Stimulated activated naive CD4-positive, alpha-beta T cell treated with Interleukin-2 at 50 U/mL for 16 hours (primary cell): Measurements from ENCODE around the gene IGSF22.
A peak's percentile ranks its signal among the peaks of the same experiment; 100 is the strongest.

Experiments used
- DNase-seq: peaks from one replicate; lab custom pipeline; 2025; lab: John Stamatoyannopoulos, UW

The IGSF22 gene

DNA sequence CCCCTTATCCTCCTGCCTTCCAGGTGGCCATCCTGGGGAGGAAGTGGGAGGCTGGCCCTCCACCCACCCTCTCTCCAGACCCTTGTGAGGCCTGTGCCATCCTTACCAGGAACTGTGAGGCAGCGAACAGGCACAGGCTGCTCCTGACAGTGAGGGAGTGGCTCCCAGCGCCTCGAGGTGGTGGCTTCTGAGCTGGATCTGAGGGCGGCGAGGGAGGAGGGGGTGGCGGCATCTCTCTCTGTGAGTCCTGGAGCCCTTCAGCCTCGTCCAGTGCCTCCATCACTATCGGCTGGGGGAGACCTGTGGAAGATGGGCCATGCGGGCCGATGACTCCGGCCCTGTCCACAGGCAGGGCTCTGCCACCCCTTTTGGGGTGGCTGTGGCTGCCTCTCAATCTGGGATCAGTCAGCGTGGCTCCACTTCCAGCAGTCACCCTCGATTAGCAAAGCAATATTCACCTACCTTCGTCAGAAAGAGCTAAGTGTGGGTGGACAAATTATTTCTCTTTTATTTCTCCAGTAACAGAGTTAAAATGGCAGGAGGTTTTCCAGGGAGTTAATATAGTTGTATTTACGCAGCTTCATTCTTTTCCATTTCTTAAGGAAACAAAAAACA is 18.0 kb upstream of the IGSF22 start:
- no peak for DNase-seq

DNA sequence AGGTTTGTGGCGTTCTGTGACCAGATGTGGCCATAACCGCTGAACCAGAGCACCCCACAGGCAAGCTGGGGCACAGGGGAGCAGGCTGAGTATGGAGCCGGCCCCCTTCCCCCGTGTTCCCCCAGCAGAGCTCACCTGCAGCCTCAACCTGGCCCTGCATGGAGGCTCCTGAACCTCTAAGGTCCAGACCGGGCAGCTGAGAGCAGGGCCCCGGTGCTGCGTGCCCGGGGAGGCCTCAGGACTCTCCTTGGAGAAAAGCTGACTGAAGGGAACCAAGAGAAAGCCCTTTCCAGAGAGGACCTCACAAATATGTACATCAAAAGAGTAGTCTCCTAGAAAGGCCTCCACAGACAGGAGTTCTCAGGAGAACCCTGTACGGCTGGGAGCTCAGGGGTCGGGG is 17.4 kb upstream of the IGSF22 start:
- no peak for DNase-seq

DNA sequence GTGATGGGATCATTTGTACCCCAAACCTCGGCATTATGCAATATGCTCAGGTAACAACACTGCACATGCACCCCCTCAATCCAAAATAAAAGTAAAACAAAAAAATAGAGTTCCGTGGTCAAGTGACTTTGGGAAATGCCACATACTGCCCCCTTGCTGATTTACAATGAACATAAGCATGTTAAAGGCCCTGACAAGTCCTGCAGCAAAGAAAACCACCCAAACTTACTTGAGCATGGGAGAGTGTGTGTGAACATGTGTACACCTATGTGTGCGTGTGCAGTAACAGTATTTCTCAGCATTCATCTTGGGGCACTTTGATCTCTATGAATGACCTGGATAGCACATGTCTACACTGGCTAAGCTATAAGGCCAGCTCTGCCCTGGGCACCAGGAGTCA is 15.8 kb upstream of the IGSF22 start:
- DNase-seq: no peak

DNA sequence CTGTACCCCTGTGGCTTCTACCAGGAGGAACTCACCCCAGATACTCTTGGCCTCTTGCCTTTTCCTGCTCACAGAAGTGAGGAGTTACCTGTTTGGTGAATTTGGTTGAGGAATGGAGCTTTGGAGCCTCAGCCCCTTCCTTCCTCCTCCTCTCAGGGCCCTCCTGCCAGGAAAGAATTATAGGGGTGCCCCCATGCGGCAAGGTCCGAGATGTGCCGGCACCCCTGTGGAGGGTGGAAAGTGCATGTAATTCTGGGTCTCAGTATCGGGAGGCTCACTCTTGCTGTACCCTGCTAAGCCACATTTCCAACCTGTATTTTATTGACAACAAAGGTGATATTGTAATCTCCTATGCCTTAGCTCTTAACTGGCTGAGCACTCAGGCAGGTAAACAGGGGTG is 13.7 kb upstream of the IGSF22 start:
- DNase-seq: no peak

DNA sequence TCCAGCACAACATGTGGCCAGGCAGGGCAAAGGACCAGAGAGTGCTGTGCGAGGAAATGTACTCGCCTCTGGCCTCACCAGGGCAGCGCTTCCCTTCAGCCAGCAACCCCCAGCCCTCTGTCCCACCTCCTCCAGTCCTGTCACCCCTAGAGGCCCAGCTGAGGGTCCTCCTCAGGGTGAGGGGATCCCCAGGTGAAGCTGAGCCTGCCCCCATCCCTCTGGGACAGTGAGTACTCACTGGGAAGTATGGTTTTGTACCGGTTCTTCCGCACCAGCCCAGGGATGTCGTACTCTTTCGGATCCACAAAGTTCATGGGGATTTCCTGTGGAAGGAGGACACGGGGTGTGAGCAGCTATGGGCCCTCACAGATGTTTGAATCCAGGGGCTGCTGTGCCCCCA is 11.7 kb upstream of the IGSF22 start:
- no peak for DNase-seq

DNA sequence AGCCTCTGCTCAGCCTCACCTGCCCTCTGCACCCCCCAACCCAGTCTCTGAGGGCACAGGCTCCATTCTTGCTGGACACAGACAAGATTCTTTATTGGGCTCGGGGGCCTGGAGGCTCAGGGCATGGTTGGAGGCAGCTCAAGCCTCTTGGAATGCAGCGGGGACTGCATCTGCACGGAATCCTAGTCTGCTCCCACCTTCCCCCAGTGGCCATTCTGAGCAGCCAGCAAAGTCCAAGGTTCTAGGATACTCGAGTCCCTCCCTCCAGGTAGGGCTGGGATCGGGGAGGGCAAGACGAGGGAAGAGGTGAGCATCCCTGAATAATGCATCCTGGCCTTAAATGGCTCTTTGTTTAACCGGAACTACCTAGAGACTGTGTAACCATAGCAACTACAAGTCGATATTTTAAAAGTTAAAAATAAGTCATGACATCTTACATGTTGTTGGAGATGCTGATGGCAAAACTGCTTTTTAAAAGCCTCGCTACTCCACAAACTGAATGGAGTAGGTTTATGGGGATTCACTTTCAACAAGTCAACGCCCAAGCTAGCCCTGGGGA is 10.7 kb upstream of the IGSF22 start:
- no peak for DNase-seq

DNA sequence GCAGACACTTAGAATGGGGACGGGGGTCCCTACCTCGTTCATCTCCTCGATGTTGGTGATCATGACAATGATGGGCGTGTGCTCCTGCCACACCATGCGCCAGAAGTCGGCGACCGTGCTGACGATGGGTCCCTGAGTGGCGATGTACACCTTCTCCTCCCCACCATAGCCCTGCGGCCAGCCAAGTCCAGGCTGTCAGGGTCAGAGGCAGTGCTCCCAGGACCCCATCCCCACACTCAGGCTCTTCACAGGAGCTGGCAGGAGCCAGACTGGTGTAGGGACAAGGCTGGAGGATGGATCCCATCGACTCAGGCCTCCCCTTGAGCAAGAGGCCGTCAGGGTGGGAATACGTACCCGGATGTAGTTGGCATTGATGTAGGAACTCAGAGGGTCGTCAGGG is 7.2 kb upstream of the IGSF22 start:
- DNase-seq: no peak

DNA sequence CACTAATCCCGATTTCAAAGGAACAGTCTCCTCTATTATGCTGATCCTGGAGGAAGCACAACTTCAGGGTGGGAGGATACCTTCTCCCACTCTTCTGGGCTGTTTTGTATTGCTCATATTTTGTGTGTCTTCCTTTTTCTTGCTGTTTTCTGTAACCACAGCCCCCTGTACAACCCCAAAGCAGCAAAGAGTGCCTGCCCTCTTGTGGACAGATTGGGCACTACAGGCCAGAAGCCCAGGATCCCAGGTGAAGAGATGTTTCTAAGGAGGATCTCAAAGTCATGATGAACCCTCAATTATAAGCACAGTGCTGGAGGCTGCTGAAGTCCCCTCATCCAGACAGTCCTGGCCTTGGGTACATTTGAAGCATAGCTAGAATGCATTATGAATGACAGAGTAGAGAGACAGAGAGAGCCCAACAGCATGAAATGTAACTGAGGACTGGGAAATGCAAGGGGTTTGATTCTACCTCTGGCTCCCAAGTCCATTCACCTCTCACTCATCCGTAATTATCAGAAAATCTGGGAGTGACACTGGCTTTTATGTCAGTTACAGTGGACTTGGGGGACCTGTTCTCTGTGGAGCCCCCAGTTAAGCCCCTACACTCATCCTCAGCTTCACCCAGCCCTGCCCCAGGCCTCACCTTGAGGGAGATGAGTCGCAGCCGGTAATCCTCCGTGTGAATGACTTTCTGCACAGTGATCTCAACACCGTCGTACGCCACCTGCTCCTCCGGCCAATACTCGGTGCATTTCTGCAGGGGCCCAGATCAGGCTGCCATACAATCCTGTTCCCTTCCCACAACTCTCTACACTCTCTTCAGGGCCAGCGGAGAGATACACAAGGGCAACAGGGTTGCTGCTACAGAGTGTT is 6.2 kb upstream of the IGSF22 start:
- DNase-seq: peak; percentile 55

DNA sequence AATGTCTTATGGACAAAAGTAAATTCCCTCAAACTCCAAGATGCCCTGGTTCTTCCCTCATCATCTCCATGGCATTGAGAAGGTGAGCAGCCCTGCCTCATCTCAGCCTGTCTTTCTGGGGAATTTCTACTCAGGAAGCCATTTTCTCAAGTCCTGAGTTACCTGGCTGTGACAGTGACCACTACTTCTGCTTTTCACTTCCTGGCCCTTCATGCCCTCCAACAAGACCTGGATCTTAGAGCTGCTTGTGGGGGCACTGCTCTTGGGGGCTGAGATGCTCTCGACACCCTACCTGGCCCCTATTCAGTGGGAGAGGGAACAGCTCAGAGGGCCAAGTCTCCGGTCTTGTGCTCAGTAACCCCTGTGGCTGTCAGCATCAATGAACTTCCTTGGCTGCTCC is 5.5 kb upstream of the IGSF22 start:
- no peak for DNase-seq

DNA sequence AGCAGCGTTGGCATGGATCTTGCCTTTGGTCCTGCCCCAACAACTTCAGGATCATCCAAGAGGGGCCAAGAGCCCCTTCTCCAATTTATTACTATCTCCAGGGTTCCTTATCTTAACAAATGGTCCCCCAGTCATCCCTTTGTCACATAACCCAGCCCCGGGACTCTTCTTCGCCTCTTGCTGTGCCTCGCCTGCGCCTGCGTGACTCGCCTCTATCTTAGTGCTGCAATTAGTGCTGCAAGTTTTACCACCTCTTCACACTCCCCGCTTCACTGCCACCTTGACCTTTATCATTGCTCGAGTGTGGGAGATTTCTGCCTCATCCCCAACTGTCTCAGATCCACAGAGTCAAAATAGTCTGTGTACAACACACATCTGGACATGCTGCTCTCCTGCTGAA is 4.0 kb upstream of the IGSF22 start:
- DNase-seq: no peak

DNA sequence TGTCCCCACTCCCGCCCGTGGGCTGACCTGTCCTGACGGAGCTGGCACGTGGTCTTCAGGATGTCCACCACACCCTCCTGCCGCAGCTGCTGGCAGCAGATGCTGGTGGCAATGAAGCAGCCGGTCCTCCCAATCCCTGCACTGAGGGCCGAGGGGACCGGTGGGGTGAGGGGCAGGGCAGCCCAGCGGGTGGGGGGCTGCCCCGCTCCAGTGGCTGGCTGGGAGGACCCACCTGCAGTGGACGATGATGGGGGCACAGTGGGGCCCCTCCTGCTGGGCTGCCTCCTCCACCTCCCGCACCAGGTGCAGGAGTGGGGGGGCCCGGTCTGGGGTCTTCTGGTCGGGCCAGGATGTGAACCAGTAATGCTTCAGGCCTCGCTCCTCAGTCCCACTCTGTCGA is 3.4 kb upstream of the IGSF22 start:
- no peak for DNase-seq

DNA sequence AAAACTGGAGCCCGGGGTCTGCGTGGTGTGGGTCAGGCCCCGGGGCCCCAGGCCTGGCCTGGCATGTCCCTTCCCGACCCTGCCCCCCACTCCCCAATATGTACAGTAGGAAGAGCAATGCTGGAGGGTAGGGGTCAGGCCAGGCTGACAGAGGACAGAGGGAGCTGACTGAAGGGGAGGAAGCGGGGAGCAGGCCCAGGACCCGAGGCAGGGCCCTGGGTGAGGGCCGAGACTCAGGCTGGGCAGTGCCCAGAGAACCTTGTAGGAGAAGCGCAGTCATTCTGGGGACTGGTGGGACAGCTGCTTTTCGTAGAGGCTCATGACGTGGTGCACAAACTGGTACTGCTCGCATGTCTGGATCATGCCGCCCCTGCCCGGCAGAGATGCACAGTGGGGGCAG is 2.7 kb upstream of the IGSF22 start:
- no peak for DNase-seq

DNA sequence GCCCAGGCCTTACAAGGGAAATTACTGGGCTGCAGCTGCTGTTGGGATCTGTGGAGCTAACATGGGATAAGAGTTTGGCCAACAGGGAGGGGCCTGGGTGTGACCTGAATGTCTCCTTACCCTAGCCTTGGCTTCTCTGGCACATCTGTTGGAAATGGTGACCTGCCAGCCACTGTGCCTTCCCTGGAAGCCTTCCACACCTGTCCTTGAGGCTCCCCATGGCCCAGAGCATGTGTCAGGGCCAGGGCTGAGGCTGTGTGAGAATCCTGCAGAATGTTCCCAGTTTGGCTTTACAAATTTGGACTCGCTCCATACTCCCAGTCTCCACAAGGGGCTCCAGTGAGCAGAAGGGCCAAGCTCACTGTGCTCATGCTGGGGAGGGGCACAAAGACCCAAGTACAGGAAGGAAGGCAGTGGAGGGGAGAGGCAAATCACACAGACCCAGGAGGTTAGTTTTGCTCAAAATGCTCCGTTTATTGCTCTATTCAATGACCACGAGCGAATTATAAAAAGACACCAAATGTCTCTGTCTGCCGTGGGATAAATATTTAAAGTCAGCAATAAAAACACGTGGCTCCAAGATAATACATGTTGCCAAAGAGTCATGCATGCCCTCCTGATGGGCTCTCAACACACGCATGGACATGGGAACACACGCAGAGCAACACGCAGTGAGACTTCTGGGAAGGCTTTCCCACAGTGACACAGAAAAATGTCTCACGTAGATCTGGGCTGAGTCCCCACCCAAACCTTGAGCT is 1.7 kb upstream of the IGSF22 start:
- peak; percentile 17 for DNase-seq

DNA sequence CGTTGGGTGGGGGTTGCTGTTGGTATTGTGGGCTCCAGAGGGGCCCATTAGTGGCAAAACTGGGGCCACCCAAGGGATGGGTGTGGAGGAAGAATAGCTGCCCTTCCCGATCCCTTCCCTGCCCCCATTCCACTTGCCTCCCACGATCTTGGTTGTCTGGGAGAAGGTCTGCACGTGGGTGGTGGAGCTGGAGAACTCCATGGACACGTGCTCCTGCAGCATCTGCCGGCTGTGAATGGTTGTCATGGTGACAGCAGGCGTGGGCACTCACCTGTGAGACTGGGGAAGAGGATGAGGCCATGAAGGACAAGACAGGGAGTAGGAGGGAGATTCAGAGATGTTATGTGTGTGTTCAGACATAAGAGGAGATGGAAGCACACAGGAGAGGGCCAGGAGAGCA is 2.0 kb downstream of the IGSF22 start:
- no peak for DNase-seq

DNA sequence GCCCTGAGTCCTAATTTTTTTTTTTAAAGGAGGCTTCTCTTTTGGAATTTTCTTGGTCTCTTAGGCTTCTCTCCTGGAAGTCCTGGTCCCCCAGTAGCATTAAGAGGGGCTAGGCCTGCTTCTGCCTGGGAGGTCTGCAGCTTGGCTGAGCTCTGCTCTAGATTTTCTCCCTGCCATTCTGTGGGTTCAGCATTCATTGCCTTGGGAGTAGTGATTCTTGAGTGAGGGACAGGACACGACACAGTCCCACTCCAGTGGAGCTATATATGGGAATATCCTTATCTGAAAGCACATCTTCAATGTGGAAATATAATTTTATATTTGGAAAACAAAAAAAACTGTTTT is 3.7 kb downstream of the IGSF22 start:
- DNase-seq: no peak

DNA sequence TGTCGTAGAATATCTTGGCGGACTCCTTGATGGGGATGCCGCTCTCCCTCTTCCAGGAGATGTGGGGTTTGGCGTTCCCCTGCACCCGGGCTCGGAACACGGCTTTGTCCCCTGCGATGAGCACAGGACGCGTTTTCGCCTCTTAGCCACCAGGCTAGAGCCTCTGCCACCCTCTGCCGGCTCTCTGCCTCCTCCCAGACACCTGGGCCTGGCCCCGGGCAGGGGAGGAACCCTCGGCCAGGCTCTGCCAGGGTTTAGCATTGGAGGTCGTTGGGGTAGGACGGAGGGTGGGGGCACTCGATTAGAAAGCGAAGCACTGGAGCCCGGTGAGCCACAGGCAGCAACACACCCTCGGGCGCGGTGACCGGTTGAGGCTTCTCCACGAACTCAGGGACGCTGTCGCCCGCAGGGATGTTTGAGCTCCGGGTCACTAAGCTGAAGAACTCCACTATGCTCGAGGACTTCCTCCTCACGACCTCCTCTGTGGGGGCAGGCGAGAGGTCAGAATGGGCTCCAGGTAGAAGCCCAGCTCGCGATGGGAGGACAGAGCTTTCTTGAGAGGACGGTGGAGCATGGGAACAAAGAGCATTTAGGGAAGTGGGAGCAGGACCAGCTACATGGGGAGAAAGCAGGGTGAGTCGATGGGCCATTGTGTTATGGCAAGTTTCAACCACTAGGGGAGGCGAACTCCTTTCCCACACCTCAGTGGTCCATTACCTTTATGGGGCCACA is 4.3 kb downstream of the IGSF22 start:
- peak; percentile 40 for DNase-seq

DNA sequence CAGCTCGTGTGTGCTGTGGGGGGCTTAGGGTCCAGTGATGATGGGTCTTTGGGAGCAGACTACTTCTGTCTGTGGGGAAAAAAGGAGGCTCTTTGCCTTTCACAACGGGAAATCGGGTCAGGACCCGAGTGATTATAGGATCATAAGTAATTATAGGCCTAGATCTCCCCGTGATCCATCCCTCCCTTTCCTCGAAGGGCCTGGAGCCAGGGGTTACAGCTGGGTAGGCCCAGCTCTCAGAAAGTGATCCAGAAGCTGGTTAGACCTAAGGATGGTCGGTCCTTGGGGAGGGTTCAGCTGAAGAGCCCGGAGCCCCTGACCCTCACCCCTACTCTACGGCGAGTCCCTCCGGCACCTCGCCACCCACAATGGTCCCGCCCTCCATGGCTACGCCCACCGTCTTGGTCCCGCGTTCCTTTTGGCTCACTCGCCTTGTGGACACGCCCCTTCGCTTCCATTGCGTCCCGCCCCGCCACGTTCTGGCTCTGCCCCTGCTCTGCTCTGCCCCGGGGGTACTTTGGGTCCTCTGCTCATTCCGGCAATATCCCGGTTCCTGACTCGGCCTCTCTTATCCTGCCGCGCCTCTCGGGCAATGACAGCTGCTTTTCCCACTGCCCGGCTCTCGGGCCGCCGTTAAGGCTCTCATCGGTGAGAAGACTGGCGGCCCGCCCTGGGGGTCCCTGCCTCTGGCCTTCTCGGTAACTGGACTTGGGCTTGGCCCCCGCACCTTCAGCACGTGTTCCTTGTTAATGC is 5.0 kb downstream of the IGSF22 start:
- DNase-seq: peak; percentile 83

DNA sequence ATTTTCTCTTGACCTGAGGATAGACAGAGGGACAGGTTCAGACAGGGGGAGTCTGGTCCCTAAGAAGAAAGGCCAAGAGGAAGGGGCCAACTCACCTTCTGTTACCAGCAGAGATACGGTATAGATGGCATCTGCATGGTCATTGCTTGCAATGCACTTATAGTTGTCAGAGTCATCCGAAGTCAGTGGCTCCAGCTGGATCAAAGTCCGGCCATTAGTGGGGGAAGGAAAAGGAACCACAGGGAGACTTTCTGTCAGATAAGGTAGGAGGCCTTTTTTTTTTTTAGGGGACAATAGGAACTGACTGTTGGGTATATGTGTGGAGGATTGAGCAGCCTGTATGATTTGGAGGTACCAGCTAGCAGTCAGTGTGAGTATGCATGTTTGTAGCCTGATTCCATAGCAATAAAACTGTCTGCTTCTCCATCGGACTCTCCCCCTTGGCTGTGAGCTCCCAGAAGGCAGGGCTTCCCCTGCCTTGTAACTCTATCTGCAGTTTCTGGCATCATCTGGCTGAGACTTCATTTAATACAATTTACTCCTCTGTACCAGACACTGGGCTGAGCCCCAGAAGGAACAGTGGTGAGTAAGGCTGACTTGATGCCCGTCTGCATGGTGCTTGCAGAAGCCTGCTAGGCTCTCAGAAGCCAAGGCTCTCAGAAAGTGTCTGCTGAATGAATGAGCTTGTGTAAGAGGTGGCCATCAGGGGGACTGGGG is 5.7 kb downstream of the IGSF22 start:
- DNase-seq: no peak

DNA sequence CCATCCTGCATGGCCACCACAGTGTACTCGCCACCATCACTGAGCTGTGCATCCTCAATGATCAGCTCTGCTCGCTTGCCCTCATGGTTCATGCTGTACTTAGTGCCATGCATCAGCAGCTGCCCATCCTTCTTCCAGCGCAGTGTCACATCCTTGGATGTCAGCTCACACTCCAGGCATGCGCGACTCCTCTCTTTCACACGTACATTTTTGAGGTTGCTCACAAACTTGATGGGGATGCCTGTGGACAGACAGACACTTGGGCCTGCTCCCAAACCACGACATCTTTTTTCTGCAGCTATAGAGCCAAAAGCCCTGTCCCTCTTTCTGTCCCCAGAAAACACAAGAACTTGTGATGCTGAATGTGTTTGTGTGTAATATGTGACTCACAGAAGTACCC is 10.5 kb downstream of the IGSF22 start:
- no peak for DNase-seq

DNA sequence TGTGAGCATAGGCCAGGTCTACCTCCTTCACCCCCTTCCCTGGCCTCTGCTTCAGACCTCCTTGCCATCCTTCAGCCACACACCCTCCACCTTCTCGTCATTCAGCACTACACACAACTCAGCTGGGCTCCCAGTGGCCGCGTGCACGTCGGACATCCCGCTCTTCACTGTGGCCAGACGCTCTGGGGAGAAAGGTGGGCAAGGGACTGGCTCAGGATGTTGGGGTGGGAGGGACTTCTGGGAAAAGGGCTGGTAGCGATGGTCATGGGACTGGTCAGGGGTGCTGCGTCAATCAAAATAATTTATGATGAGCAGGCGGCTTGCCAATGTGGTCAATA is 11.6 kb downstream of the IGSF22 start:
- no peak for DNase-seq
